SK-N-SH treated with all-trans-retinoic acid at 6 μM for 48 hours (cell line): ENCODE results near the gene SEC24D.

ENCODE experiments used
- ARNTL ChIP-seq: fragments of 450-650 bp; formaldehyde crosslinking; IDR thresholded peaks from 2 replicates; pipeline ENCODE4 v1.5.0; 2020; ENCODE audit warnings: low read depth, mild to moderate bottlenecking, moderate library complexity, borderline replicate concordance
- CSRNP3 ChIP-seq: fragments of 250-450 bp; sonication (Bioruptor Pico); IDR thresholded peaks from 2 replicates; pipeline ENCODE4 v1.5.1; 2021; ENCODE audit warnings: mild to moderate bottlenecking, moderate library complexity
- ESRRG ChIP-seq: fragments of 250-450 bp; sonication (Bioruptor Pico); IDR thresholded peaks from 2 replicates; pipeline ENCODE4 v1.6.1; 2021; ENCODE audit warnings: mild to moderate bottlenecking
- PATZ1 ChIP-seq: fragments of 250-450 bp; sonication (Bioruptor Pico); IDR thresholded peaks from 2 replicates; pipeline ENCODE4 v1.8.0; 2020; ENCODE audit warnings: mild to moderate bottlenecking, moderate library complexity, borderline replicate concordance
- PPARA ChIP-seq: fragments of 250-450 bp; sonication (Bioruptor Pico); IDR thresholded peaks from 2 replicates; pipeline ENCODE4 v1.5.0; 2020; ENCODE audit warnings: mild to moderate bottlenecking, borderline replicate concordance
- TCF4 ChIP-seq: fragments of 250-450 bp; sonication (Bioruptor Pico); IDR thresholded peaks from 2 replicates; pipeline ENCODE4 v1.8.0; 2021; ENCODE audit warnings: mild to moderate bottlenecking, moderate library complexity, borderline replicate concordance
- ZFP3 ChIP-seq: fragments of 250-450 bp; sonication (Bioruptor Pico); IDR thresholded peaks from 2 replicates; pipeline ENCODE4 v1.5.0; 2020; ENCODE audit warnings: mild to moderate bottlenecking, moderate library complexity
- ZNF565 ChIP-seq: fragments of 450-650 bp; formaldehyde crosslinking; conservative IDR thresholded peaks from 2 replicates; pipeline ENCODE4 v1.5.0; 2020; ENCODE audit warnings: low read depth, mild to moderate bottlenecking, moderate library complexity
- ZNF70 ChIP-seq: fragments of 450-650 bp; formaldehyde crosslinking; IDR thresholded peaks from 2 replicates; pipeline ENCODE4 v1.5.0; 2020; ENCODE audit warnings: mild to moderate bottlenecking, moderate library complexity

GRCh38 chr4:118772767-118773428 is 63.0 kb downstream of the SEC24D start:
- TF ChIP-seq ZNF70 (CRISPR knock-in tag): no peak
- no peak for TF ChIP-seq PPARA (CRISPR knock-in tag)
- TF ChIP-seq ARNTL: no peak
- no peak for TF ChIP-seq PATZ1 (CRISPR knock-in tag)
- no peak for TF ChIP-seq TCF4 (CRISPR knock-in tag)
- TF ChIP-seq ESRRG (CRISPR knock-in tag): no peak
- TF ChIP-seq ZFP3 (CRISPR knock-in tag): no peak
- TF ChIP-seq CSRNP3 (CRISPR knock-in tag): no peak
- TF ChIP-seq ZNF565 (CRISPR knock-in tag): no peak
